ENCODE measurements around the gene SNRPD3.
A peak's percentile ranks its signal among the peaks of the same experiment; 100 is the strongest.
"Not testable (repeated sequence)": the region's sequence is repeated elsewhere in the genome, so short reads cannot be mapped to it uniquely, and the experiment has no call there.

SNRPD3 gene

DNA sequence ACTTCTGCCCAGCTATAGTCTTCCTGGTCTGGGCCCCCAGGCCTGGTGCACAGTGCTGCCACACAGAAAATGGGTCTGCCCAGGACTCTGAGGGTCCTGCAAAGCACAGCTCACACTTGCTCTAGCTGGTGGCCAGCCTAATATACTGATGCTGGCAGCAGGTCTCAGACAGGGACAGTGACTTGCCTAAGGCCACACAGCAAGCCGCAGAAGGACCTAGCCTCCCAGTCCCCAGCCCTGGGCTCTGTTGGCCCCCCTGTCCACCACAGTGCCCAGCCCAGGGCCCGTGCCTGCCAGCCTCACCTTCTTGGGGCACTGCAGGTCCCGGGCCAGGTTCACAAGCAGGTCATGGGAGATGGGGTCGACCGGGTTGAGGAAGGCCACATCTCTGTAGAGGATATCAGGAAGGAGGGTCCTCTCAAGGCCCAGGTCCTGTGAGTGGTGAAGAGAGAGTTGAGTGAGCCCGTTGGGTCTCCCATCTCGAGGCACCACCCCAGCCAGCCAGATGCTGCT, 33.8 kb downstream of the SNRPD3 start:
- no peaks in the 10 kb centered on the region for H3K9me3 ChIP-seq (ENCODE audit: control insufficient read depth, low read length)
- no peak overlapping the region for H3K4me3 ChIP-seq (ENCODE audit: low read length)
- H3K27me3 ChIP-seq (ENCODE audit: control insufficient read depth, insufficient read depth, low read length) = no peaks in the 10 kb centered on the region
- no peaks in the 10 kb centered on the region for H3K36me3 ChIP-seq (ENCODE audit: control insufficient read depth, insufficient read depth, low read length)
- H3K9ac ChIP-seq (ENCODE audit: low read length) = no peak overlapping the region
- H3K4me1 ChIP-seq (ENCODE audit: control insufficient read depth, insufficient read depth, low read length) = peaks cover 45% of the 10 kb centered on the region

DNA sequence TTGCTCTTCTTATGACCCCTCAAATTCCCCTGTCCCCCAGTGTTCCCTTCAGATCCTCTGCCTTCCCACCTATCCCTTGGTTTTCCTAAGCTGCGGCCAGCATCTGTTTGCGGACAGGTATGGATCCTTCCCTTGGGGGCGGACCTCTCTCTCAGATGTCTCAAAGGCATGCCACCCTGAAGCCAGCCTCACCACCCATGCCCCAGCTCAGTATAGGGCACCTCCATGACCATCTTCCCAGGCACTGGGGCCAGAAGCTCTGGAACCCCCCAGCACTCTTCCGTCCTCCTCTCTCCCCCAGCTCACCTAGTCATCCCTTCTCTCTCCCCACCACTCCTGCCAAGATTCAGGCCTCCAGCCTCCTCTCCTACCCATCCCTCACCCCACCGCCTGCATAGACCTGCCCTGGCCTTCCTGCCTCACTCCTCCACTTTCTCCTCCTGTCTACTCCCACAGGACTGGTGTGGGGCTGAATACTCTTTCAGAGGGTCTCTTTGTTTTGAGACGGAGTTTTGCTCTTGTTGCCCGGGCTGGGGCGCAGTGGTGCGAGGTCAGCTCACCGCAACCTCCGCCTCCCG, 34.9 kb downstream of the SNRPD3 start:
- Histone ChIP-seq H3K9me3 (ENCODE audit: control insufficient read depth, low read length) (no peaks in the 10 kb centered on the region), H3K9ac (ENCODE audit: low read length) (no peak overlapping the region), H3K36me3 (ENCODE audit: control insufficient read depth, insufficient read depth, low read length) (no peaks in the 10 kb centered on the region), H3K4me1 (ENCODE audit: control insufficient read depth, insufficient read depth, low read length) (peaks cover 46% of the 10 kb centered on the region), H3K4me3 (ENCODE audit: low read length) (no peak overlapping the region), H3K27me3 (ENCODE audit: control insufficient read depth, insufficient read depth, low read length) (no peaks in the 10 kb centered on the region)

DNA sequence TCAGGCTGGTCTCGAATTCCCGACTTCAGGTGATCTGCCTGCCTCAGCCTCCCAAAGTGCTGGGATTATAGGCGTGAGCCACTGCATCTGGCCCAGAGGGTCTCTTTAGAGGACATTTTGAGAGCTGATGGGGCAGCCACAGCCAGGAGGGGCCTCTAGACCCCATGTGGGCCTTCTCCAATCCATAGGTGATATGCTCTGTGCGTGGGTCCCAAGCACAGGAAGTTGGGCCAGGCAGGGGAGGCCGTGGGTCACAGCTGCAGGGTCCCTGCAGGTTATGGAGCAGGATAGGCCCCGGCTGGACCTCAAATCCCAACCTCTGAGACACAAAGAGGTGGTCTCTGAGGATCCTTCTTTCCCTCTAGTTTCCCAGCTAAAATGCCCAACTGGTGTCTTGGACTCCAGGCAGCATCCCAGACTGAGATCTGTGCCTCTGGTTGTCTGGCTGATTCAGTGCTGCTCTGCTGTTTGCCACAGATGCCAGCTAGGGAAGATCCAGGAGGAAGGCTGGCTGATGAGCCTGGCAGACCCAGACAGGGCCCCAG, 35.6 kb downstream of the SNRPD3 start:
- Histone ChIP-seq H3K4me3 (ENCODE audit: low read length) (no peak overlapping the region), H3K4me1 (ENCODE audit: control insufficient read depth, insufficient read depth, low read length) (peaks cover 46% of the 10 kb centered on the region), H3K36me3 (ENCODE audit: control insufficient read depth, insufficient read depth, low read length) (no peaks in the 10 kb centered on the region), H3K27me3 (ENCODE audit: control insufficient read depth, insufficient read depth, low read length) (no peaks in the 10 kb centered on the region), H3K9ac (ENCODE audit: low read length) (no peak overlapping the region), H3K9me3 (ENCODE audit: control insufficient read depth, low read length) (no peaks in the 10 kb centered on the region)

DNA sequence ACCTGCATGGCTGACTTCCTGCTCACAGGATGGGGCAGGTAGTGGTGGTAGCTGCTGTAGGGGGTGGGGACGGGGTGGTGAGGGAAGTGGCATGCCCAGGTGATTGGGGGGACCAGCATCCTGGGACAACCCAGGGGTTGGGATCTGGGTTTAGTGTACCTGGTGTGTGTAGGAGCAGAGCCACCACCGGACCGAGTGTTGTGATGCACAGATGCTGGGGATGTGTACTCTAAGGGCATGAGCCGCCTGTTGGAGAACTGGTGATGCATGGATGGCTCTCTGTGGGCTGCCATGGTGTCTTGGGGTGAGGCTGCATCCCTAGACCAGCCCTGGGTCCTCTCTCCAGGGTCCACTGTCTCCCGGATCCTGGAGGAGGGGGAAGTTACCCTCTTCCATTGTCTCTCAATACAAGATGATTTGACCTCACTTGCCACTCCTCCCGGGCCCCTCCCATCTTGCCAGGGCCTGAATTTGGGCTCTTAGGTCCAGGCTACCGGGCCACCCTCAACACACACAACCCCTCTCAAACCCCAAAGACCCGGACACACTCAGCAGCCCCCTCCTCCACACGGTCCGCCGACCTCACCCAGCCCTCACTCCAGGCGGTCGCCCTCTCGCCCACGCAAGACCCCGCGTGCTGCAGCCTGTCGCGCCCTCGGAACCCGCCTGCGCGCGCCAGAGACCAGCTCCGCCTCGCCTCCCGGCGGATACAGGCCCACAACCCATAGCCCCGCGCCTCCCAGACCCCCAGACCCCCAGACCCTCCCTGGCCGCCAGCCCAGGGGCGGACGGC, 36.5 kb downstream of the SNRPD3 start:
- peak overlapping the region; percentile 77 for H3K9ac ChIP-seq (ENCODE audit: low read length)
- no peaks in the 10 kb centered on the region for H3K9me3 ChIP-seq (ENCODE audit: control insufficient read depth, low read length)
- peak overlapping the region; percentile 56 for H3K4me3 ChIP-seq (ENCODE audit: low read length)
- H3K27me3 ChIP-seq (ENCODE audit: control insufficient read depth, insufficient read depth, low read length) = no peaks in the 10 kb centered on the region
- no peaks in the 10 kb centered on the region for H3K36me3 ChIP-seq (ENCODE audit: control insufficient read depth, insufficient read depth, low read length)
- H3K4me1 ChIP-seq (ENCODE audit: control insufficient read depth, insufficient read depth, low read length) = peaks cover 46% of the 10 kb centered on the region

DNA sequence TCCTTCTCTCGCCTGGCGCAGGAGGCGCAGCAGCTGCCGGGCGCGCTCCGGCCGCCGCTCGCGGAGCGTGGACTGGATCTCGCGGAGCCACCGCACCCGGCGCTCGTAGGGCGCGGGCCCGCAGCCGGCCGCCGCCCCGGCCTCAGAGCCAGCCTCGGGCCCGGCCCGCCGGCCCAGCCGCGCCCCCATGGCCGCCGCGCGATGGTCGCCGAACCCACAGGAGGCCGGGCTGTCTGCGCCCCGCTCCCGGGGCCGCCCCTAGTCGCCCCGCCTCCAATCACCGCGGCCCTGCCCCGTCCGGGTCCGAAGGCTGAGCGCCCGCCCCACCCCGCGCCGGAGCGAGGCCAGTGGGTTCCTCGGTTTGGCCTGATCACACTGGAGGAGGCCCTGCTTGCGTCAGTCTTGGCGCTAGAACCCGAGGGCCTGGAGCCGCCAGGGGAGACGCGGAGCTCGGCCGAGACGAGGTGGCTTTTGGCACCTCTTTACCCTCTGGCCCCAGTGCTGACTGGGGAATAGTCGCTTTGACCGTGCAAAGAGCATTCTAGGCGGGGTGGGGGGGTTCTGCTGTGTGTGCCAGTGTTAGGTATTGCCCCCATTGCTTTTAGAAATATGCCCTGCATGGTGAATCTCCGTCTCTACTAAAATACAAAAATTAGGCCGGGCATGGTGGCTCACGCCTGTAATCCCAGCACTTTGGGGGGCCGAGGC, 37.2 kb downstream of the SNRPD3 start, which contains the start of gene LRRC75B:
Gene LRRC75B (minus strand): TSS at position 223 of the 708 bp plus-strand sequence. CDS start 34 bp downstream, at position 189.
- no peaks in the 10 kb centered on the region for H3K27me3 ChIP-seq (ENCODE audit: control insufficient read depth, insufficient read depth, low read length)
- peaks cover 46% of the 10 kb centered on the region for H3K4me1 ChIP-seq (ENCODE audit: control insufficient read depth, insufficient read depth, low read length)
- H3K4me3 ChIP-seq (ENCODE audit: low read length) = peak within 1 kb of the TSS; percentile 56
- peak within 1 kb of the TSS; percentile 77 for H3K9ac ChIP-seq (ENCODE audit: low read length)
- no peaks in the 10 kb centered on the region for H3K36me3 ChIP-seq (ENCODE audit: control insufficient read depth, insufficient read depth, low read length)
- no peaks in the 10 kb centered on the region for H3K9me3 ChIP-seq (ENCODE audit: control insufficient read depth, low read length)

DNA sequence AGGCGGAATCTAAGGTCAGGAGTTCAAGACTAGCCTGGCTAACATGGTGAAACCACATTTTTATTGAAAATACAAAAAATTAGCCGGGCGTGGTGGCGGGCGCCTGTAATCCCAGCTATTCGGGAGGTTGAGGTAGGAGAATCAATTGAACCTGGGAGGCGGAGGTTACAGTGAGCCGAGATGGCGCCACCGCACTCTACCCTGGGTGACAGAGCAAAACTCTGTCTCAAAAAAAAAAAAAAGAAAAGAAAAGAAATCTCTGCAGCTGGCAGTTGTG, 37.7 kb downstream of the SNRPD3 start:
- H3K4me3 ChIP-seq (ENCODE audit: low read length) = peak overlapping the region; percentile 4
- not testable (repeated sequence) for H3K9me3 ChIP-seq (ENCODE audit: control insufficient read depth, low read length)

DNA sequence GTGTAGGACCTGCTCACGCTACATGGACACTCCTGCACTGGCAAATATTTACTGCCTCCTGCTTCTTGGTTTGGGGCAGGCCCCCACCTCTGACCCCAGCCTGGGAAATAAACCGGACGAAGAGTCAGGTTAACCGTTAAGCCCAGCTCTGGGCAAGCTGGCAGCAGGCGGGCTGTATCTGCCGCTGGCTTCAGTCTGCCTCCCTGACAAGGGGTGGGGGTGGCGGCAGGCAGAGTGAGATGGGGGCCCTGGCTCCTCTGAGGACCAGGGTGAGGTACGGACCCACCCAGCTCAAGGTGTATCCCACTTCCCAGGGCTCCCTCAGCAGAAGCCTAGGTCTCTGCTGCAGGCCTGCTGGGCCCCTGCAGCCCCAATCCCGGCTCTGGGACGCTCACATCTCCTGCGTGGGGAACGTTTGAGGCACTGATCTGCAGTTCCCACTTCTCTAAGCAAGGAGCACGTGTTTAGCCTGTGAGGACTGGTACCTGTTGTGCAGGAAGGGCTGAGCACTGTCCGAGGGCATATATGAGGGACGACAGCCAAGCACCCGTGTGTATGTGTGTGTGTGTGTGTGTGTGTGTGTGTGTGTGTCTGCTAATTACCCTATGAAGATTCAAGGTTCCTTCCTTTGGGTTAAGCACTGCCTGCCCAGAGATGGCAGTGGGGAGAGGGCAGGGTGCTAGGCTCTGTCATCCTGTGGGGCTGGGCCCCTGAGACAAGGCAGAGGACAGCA, 38.2 kb downstream of the SNRPD3 start:
- Histone ChIP-seq H3K9me3 (ENCODE audit: control insufficient read depth, low read length) (no peaks in the 10 kb centered on the region), H3K9ac (ENCODE audit: low read length) (no peak overlapping the region), H3K4me1 (ENCODE audit: control insufficient read depth, insufficient read depth, low read length) (peaks cover 36% of the 10 kb centered on the region), H3K4me3 (ENCODE audit: low read length) (no peak overlapping the region), H3K27me3 (ENCODE audit: control insufficient read depth, insufficient read depth, low read length) (no peaks in the 10 kb centered on the region), H3K36me3 (ENCODE audit: control insufficient read depth, insufficient read depth, low read length) (no peaks in the 10 kb centered on the region)

More for the DNA sequence above, 37.7 kb downstream of the SNRPD3 start:
- H3K36me3 ChIP-seq (ENCODE audit: control insufficient read depth, insufficient read depth, low read length); H3K27me3 ChIP-seq (ENCODE audit: control insufficient read depth, insufficient read depth, low read length): not testable (repeated sequence)
- Histone ChIP-seq H3K4me1 (ENCODE audit: control insufficient read depth, insufficient read depth, low read length) (peaks cover 41% of the 10 kb centered on the region), H3K9ac (ENCODE audit: low read length) (peak overlapping the region; percentile 54)

DNA sequence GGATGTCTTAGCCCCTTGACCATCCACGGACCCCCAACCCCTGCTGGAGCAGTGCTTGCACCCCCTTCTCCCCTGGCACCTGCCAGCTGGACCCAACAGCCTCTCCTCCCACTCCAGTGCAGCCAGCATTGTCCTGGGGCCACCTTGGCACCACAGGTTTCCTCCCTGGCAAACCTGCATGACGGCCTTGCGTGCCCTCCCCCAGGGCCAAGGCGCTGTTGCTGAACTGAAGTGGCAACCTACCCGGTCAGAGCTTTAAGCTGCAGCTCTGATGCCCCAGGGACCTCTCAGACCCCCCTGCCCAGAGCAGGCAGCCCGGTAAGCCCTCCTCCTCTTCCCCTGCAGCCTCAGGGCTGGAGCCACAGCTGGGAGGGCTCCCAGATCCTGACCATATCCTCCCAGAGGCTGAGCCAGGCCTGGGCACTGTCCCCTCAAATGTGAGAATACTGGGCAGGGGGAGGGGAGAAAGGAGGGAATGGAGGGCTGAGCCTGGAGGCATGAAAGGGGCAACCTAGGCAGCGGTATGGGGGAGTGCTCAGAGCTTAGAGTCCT, 38.8 kb downstream of the SNRPD3 start:
- Histone ChIP-seq H3K9ac (ENCODE audit: low read length) (no peak overlapping the region), H3K4me1 (ENCODE audit: control insufficient read depth, insufficient read depth, low read length) (peaks cover 29% of the 10 kb centered on the region), H3K9me3 (ENCODE audit: control insufficient read depth, low read length) (no peaks in the 10 kb centered on the region), H3K4me3 (ENCODE audit: low read length) (no peak overlapping the region), H3K27me3 (ENCODE audit: control insufficient read depth, insufficient read depth, low read length) (no peaks in the 10 kb centered on the region), H3K36me3 (ENCODE audit: control insufficient read depth, insufficient read depth, low read length) (no peaks in the 10 kb centered on the region)

DNA sequence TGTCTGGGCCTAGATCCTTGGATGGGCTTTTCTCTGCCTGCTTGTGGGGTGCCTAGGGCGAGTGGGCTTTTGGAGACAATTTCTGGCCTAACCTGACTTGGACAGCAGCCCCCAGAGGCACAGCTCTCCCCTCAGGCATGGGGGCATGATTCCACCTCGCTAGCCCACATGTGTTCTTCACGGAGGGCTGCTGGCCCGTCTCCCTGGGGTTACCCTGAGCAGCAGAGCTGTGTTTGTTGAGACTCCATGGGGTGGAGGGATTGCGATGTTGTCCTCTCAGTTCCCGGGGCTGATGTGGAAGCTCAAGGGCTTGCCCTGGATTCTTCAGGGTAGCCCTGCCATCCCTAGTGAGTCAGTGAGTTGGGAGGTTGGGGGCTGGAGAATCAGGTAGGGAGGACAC, 39.4 kb downstream of the SNRPD3 start:
- Histone ChIP-seq H3K9me3 (ENCODE audit: control insufficient read depth, low read length) (no peaks in the 10 kb centered on the region), H3K36me3 (ENCODE audit: control insufficient read depth, insufficient read depth, low read length) (no peaks in the 10 kb centered on the region), H3K4me3 (ENCODE audit: low read length) (no peak overlapping the region), H3K4me1 (ENCODE audit: control insufficient read depth, insufficient read depth, low read length) (peaks cover 29% of the 10 kb centered on the region), H3K9ac (ENCODE audit: low read length) (no peak overlapping the region), H3K27me3 (ENCODE audit: control insufficient read depth, insufficient read depth, low read length) (no peaks in the 10 kb centered on the region)

DNA sequence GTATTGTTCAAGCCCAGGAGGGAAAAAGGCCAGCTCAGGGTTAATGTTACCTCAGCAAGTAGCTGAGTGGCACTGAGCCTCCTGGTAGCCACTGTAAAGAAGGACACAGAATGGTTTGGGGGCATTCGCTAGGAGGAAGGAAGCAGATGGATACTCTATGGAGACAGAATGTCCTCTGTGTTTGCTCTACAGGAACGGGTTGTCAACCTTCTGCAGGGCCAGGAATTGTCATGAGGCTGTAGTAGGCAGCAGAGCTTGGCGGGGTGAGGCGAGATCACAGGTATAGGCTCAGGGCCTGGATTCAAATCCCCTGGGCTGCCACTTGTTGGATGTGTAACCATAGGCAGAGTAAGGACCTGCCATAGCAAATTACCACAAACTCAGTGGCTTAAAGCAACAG, 40.1 kb downstream of the SNRPD3 start:
- H3K27me3 ChIP-seq (ENCODE audit: control insufficient read depth, insufficient read depth, low read length) = no peaks in the 10 kb centered on the region
- no peak overlapping the region for H3K4me3 ChIP-seq (ENCODE audit: low read length)
- no peak overlapping the region for H3K9ac ChIP-seq (ENCODE audit: low read length)
- peaks cover 29% of the 10 kb centered on the region for H3K4me1 ChIP-seq (ENCODE audit: control insufficient read depth, insufficient read depth, low read length)
- H3K9me3 ChIP-seq (ENCODE audit: control insufficient read depth, low read length) = no peaks in the 10 kb centered on the region
- no peaks in the 10 kb centered on the region for H3K36me3 ChIP-seq (ENCODE audit: control insufficient read depth, insufficient read depth, low read length)

DNA sequence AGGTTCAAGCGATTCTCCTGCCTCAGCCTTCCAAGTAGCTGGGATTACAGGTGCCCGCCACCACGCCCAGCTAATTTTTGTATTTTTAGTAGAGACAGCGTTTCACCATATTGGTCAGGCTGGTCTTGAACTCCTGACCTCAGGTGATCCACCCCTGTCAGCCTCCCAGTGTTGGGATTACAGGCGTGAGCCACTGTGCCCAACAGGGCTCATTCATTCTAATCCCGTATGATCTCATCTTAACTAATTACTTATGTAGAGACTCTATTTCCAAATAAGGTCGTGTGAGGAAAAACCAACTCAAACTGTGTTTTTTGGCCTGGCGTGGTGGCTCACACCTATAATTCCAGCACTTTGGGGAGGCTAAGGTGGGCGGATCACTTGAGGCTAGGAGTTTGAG, 41.3 kb downstream of the SNRPD3 start:
- not testable (repeated sequence) for H3K36me3 ChIP-seq (ENCODE audit: control insufficient read depth, insufficient read depth, low read length); H3K9me3 ChIP-seq (ENCODE audit: control insufficient read depth, low read length); H3K4me3 ChIP-seq (ENCODE audit: low read length); H3K9ac ChIP-seq (ENCODE audit: low read length); H3K27me3 ChIP-seq (ENCODE audit: control insufficient read depth, insufficient read depth, low read length)
- peaks cover 36% of the 10 kb centered on the region for H3K4me1 ChIP-seq (ENCODE audit: control insufficient read depth, insufficient read depth, low read length)

Measured in mucosa of stomach (tissue), 1 donor.